ENCODE data around the gene ELF1.
"Not testable (repeated sequence)": the region's sequence is repeated elsewhere in the genome, so short reads cannot be mapped to it uniquely, and the experiment has no call there.

Gene ELF1

DNA sequence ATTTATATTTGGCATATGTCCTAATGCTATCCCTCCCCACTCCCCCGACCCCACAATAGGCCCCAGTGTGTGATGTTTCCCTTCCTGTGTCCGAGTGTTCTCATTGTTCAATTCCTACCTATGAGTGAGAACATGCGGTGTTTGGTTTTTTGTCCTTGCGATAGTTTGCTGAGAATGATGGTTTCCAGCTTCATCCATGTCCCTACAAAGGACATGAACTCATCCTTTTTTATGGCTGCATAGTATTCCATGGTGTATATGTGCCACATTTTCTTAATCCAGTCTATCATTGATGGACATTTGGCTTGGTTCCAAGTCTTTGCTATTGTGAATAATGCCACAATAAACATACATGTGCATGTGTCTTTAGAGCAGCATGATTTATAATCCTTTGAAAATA lies 23.3 kb upstream of the ELF1 start:
- not testable (repeated sequence) for DNase-seq

GRCh38 chr13:41040584-41041334 lies 21.6 kb upstream of the ELF1 start:
- DNase-seq, result no peak

DNA sequence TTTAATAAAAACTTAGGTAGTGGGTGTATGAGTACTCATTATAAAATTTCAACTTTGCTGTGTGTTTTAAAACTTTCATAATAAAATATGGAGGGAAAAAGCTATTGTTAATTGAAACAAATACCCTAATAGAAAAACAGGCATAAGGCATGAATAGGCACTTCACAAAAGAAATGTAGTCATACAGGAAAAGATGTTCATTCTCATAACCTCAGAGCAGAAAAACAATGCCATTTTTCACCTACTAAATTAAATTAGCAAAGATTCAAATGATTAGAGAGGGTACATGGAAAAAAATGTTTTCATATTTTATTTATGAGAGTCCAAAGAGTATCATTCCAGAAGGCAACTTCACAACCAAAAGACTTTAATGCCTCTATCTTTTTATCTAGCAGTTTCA lies 20.6 kb upstream of the ELF1 start:
- no peak for DNase-seq

DNA sequence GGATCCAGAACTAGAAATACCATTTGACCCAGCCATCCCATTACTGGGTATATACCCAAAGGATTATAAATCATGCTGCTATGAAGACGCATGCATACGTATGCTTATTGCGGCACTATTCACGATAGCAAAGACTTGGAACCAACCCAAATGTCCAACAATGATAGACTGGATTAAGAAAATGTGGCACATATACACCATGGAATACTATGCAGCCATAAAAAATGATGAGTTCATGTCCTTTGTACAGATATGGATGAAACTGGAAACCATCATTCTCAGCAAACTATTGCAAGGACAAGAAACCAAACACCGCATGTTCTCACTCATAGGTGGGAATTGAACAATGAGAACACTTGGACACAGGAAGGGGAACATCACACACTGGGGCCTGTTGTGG lies 17.4 kb upstream of the ELF1 start:
- not testable (repeated sequence) for DNase-seq

DNA sequence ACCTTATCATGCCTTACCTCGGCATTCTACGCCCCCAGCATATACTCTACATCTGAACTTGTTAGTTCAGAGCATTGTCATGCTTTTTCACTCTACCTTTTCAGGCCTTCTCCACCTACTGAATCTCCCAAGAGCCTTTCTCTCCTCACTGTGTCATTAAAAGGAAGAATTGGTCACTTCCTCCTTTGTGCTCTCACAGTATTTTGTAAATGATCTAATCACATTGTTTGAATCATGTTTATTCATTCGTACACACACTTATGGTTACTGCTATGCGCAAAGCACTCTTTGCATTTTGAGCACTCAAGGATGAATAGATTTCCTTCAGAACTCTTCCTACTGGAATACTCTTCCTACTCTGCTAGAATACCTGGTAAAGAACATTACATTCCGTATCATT lies 15.8 kb upstream of the ELF1 start:
- DNase-seq, result no peak

DNA sequence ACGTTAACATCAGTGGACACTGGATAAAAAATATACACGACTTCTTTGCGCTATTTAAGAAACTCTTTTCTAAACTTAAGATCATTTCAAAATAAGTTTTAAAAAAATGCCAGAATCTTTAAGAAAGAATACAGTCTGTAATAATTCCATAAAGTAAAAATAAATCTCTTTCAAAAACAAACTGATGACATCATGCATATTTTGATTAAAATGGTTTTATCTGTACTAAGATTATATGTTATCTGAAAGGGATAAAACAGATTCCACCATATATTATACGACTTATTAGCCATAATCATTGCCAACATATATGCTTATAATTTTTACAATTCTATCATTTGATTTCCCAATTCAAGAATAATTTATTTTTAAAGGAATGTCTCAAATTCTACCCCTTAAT lies 15.3 kb upstream of the ELF1 start:
- DNase-seq, result no peak

DNA sequence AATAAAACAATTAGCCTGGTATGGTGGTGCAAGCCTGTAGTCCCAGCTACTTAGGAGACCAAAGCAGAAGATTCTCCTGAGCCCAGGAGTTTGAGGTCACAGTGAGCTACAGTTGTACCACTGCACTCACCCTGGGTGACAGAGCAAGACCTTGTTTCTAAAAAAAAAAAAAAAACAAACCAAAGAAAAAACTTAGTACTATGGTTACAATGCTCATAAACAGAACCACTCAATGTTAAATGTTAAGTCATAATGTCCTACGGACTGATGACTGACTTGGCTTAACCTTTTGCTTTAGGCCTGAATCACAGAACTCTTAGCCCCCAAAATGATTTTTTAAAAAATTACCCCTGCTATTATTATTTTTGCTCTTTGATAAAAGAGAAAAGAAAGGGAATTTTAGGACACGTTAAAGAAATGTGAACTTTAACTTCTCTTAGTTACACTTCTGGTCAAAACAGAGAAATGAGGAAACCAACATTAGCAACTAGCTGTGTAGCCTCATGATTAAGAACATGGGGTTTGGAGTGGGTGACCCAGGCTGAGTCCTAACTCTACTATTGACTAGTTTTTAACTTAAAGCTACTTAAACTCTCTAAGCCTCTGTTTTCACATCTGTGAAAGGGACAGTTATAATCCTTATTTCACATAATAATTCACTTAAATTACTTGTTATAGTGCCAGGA lies 13.7 kb upstream of the ELF1 start:
- DNase-seq, result no peak

GRCh38 chr13:41029629-41030028 lies 10.5 kb upstream of the ELF1 start:
- no peak for DNase-seq

DNA sequence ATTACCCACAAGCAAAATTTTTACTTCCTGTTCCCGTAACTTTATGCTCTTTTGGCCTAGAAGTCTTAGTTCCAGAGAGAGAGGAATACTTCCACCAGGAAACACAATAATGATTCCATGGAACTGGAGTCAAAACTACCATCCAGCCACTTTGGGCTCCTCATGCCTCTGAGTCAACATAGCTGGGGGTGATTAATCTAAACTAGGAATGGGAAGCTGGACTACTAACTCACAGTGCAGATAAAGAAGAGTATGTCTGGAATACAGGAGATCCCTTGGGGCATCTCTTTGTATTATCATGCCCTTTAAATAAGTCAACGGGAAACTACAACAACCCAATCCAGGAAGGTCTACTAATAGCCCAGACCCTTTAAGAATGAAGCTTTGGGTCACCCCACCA lies 8.9 kb upstream of the ELF1 start:
- no peak for DNase-seq

DNA sequence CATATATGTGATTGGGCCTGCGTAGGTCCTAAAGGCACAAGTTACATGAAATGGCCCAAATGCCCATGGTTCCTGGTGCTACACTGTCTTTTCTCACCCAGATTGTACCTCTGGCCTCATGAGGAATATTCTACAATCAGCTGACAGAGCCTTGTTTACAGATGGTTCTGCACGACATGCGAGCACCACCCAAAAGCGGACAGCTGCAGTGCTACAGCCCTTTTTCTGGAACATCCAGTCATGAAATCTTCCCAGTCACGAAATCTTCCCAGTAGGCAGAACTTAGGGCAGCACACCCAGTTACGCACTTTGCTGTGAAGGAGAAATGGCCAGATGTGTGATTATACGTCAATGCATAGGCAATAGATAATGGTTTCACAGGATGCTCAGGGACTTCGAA lies 7.7 kb upstream of the ELF1 start:
- DNase-seq, result no peak

GRCh38 chr13:41025518-41025917 lies 6.4 kb upstream of the ELF1 start:
- no peak for DNase-seq

DNA sequence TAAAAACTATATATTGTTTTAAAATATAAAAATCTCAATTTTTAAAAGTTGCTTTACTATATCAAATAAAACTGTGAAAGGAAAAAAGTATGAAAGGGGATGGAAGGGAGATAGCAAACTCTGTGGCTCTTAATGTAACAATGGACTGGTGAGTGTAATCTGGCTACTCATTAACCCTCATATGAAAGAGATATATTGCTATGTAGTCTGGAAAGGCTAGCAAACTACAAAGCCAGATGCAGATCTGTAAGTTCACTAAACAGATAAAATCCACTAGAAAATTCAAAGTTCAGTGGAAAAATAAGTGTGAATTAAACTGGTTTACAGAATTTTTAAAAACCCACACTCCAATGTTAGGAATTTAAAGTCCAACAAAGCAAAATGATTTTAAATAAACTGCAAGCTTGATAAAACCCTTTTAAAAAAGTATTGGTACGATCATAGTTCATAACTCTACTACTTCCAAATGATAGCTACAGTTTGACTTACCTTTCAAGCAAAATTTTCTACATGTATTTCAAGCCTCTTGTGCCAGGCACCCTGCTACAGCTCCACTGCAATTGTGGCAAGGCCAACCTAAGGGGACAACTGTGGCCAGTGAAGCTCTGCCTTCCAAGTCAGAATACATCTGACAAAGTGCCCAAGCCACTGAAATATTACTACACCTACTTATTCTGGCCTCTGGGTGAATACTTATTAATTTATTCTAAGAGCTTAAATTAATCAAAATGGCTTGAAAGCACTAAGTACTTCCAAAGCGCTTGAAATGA lies 647 bp upstream of the ELF1 start:
- peak in 1 of 58 donors; percentile 6 for DNase-seq

- DNase-seq, result no peak
These were observed 541 bp downstream of the ELF1 start for GRCh38 chr13:41018602-41018948.

DNA sequence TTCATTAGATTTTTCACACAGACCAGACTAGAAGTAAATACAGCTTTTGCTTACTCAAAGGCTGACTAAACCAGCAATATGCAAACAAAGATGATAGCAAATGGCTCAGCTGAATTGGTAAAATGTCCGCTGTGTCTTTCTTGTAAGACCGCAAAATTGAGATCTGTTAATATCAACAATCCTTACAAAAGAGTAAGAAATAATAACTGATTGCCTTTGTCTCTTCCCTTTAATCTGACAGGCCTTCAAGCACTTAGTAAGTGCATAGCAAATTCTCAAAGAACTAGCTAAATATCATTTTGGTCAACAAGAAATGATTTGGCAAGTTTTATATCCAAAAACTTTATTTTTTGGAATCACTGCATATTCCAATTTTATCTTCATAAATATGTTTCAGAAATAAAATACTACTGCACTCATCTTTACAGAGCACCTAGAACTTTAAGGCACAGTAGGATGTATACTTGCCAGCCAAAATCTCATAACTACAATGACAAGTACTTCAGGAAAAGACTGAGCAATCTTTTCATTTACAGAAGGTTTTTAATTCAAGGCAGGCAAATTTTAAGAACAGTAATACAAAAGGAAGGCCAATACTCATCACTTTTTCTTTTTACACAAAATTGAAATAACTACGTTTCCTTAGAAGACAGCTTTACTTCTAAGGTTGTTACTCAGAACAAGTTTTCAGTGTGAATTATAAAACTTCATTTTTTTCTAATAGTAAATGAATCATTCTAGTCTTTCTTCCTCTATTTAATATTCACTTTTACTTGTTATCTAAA lies 1.1 kb downstream of the ELF1 start:
- no peak for DNase-seq

DNA sequence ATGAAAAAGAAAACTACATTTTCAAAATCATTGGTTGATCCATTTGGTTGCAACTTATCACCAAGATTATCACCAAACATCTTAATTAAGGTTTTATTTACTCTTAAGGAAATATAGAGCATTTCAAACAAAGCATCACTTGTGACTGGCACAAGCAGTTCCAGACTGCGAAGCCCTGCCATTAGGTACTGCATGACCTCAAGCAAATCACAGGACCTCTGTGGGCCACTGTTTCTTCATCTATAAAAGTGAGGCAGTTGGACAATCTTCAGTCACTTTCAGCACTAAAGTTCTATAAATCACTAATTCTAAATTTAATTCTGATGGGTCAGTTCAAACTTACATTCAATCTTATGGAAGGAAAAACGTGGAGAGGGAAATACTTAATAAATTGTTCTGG lies 2.0 kb downstream of the ELF1 start:
- DNase-seq, result peak in 9 of 58 donors; percentile 2 to 36 (median 9)

DNA sequence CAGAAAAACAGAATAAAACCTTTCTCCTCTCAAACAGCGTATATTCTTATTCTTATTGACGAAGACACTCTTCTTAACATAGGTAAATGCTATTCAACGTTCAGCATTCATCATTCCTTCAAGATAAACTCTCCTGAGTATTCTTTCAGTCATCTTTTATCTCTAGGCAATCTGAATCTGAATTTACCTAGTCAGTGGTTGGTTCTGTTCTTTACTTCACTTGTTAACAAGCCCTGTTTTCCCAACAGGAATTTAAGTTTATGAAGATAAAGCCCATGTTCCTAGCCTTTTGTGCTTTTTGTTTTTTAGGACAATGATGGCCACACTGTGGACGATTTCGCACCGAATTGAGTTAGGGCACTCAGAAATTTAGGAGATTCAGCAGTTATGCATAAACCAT lies 3.2 kb downstream of the ELF1 start:
- no peak for DNase-seq

DNA sequence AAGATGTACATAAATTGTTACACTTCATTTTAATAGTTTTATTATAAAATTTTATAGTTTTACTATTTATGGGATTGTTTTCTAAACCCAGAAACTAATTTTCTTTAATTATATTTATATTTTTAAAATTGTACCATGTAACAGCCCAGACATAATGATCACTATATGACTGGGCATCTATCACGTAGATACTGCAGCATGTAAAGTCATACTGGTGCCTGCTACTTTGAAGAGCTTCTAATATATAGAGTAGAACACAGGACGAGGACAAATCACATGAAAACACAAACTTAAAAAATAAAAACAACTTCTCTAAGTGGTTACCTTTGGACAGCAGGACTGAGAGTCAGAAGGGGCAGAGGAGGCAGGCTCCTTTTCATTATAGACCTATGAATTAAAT lies 5.3 kb downstream of the ELF1 start:
- DNase-seq, result no peak

GRCh38 chr13:41012536-41012935 lies 6.6 kb downstream of the ELF1 start:
- no peak for DNase-seq

DNA sequence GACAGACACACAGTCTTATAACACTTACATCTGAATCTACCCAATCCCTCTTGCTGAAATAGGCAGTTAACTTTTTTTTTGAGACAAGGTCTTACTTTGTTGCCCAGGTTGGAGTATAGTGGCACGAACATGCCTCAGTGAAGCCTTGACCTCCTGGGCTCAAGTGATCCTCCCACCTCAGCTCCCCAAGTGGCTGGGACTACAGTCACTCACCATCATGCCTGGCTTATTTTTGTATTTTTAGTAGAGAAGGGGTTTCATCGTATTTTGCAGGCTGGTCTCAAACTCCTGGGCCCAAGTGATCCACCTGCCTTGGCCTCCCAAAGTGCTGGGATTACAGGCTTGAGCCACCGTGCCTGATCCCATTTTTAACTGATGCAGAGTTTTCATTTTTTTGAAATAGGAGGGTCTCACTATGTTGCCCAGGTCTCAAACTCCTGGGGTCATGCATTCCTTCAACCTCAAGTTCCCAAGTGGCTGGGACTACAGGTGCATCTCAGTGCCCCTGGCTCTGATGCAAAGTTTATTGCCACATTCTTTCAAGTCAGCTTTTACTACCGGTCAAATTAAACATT lies 7.6 kb downstream of the ELF1 start:
- DNase-seq, result no peak

- no peak for DNase-seq
These were observed 10.7 kb downstream of the ELF1 start for GRCh38 chr13:41008349-41008980.

- no peak for DNase-seq
These were observed 11.4 kb downstream of the ELF1 start for GRCh38 chr13:41007744-41008128.

Measured in anterior cingulate cortex (tissue), 58 donors.